Raji (cell line): ENCODE measurements around the gene SLC1A1.

Source experiments
- POLR2A ChIP-seq: IDR thresholded peaks from 2 replicates; pipeline ENCODE4 v1.6.1; 2011; ENCODE audit warnings: low read depth, low read length, control low read depth; ENCODE audit not compliant: insufficient read depth

SLC1A1 gene

DNA sequence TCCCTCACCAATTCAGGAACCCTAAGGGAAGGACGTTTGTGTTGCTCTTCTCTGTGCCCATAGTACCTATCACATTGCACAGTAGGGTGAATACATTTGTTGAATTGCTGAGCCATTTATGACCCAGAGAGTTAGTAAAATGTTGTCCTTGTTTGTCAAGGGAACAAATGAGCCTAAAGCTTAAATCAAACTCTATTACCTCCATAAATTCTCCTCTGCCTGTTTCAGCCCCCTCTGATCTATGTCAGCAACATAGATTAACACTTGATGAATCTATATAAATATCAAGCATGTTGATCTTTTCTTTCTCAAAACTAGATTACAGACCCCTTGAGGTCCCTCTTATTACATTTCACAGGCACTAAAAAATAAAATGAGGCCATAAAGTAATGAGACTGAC, 7.1 kb downstream of the SLC1A1 start:
- no peak for TF ChIP-seq POLR2A

DNA sequence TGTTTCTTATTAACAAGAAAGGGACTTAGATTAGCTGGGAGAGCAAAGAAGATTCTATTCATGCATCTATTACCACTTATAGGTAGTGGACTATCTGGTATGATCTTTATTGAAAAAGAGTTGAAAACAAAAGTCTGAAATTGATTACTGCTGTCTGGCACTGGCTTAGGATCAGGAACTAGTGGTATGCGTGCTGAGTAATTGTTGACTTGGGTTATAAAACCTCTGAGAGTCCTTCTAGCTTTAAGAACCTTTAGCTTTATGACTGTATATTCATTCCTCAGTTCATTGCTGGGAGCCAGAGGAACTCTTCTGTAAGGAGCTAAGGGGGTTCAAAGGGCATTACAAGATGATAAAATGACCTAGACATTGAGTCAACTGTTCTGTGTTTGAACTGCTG, 7.6 kb downstream of the SLC1A1 start:
- no peak for TF ChIP-seq POLR2A

DNA sequence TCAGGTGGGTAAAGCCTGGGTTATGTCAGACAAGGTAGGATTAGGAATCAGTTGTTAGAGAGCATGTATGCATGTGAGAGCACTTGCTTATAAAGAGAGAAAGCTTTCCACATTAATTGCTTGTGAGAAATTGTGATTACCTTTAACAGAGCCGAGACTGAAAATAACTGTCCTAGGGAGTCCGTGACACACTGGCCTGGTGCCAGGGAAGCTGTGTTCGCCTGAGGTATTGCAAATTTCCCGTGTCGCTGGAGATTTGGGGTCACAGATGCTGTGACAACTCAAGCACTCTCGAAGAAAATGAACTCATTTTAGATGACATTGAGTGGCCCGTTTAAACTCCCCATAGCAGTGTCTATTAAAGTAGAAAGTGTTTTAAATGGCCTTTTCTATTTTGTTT, 9.6 kb downstream of the SLC1A1 start:
- no peak for TF ChIP-seq POLR2A

DNA sequence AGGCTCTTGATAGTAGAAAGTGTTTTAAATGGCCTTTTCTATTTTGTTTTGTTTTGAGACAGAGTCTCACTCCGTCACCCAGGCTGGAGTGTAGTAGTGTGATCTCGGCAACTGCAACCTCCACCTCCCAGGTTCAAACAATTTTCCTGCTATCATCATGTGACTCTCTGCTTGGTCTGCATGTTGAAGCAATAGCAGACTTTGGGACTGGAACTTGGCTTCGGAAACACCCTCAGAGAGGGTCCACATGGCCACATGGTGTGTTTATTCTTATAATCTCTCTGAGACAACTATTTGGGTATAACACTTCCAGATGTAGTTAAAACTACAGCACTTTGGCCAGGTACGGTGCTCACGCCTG, 10.9 kb downstream of the SLC1A1 start:
- TF ChIP-seq POLR2A = no peak

DNA sequence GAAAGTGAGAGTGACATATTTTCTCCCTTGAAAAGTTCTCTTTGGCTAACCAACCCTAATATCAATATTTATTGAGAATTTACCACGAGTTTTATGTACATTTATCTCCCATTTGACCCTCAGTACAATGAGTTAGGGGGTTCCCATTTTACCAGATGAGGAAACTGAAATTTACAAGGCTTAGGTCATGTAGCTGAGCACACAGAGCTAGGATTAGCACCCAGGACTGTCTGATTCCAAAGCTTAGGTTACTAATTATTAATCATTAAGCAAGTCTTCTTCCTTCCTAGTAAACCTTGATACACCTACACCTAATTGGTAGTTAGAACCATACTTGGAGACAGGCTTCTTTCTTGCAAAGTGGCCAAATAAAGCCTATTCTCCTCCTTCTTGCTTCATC, 12.2 kb downstream of the SLC1A1 start:
- TF ChIP-seq POLR2A = no peak

DNA sequence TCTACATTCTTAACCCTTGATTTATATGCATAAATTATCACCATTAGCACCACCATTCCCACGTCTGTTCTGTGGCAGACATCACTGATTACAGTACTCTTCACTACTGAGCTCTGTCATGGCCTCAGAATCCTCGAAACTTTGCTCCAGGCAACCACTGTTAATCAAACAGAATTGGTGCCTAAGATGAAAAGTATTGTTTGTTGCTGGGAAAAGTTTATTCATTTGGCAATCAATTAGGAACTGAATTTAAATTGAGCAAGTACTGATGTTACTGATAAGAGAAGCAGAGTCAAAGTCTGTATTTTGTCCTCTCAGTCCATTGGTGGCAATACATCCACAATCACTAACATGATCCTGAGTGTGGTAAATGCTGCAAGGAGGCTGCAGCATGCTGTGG, 12.8 kb downstream of the SLC1A1 start:
- TF ChIP-seq POLR2A = no peak

DNA sequence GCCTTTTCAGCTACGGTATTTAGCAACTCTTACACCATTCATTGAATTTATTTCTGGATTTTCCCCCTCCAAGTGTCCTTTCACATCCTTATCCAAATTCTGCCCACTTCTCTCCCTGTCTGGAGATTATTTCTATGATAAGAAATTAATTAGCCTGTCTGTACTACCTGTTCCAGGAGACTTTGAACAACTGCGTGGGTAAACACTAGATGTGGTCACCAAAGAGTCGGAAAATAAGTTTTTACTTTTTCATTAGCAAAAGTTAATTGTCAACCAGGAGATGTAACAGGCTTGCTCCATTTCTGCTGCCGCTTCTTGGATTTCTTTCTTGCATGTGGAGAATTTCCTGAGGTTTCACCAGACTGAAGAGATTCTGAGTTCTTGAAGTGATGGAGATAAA, 14.0 kb downstream of the SLC1A1 start:
- no peak for TF ChIP-seq POLR2A

DNA sequence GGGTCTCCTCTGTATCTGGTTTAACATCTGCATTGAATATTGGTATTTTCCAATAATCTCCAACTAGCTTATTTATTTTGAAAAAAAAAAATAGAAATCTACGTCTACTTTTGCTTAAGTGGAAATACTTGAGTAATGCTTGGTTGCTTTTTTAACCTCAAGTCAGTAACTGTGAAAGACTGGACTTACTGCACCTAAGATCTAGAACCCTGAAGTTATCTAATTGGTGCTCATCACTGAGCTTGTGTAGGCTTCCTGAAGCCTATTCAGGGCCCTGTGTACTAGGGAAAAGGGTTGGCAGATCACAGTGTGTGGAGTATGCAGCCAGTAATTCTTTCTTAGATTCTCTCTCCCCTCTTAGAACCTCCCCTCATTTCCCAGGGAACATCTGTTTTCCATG, 16.2 kb downstream of the SLC1A1 start:
- TF ChIP-seq POLR2A = no peak

DNA sequence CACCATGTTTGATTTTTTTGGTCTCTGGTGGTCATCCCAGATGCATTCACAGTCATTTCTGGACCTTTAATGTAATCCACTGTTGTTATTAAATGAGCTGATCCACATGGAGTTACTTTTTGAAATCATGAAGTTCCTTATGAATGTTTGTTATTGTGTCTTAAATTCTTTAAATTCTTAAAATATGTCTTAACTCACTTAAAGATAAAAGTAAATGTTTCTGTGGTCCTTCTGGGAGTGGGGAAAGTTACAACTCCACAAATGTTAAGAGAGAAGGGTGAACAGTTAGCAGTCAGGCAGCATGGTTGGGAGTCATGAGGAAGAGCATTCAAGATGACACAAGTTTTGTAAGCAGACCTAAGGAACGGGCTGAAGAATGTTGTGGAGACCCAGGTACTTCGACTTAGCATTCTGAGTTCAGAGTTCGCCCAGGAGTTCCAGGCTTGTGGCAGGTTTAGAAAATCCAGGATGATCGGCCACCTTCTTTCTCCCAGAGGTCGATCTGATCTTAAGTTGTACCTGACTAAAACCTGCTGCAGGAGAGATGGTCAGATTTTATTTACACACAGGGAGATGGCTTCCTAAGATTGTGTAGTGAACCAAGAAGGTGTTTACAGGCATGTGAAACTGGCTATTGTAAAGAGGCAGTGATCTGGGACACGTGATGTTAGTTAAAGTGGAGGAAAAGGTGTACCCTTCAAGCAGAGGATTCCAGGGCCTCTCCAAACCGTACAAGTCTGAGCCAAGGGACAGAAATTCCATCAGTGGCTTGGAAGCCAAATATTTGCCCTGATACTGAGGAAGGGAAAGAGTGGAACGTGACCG, 17.2 kb downstream of the SLC1A1 start:
- TF ChIP-seq POLR2A = no peak

DNA sequence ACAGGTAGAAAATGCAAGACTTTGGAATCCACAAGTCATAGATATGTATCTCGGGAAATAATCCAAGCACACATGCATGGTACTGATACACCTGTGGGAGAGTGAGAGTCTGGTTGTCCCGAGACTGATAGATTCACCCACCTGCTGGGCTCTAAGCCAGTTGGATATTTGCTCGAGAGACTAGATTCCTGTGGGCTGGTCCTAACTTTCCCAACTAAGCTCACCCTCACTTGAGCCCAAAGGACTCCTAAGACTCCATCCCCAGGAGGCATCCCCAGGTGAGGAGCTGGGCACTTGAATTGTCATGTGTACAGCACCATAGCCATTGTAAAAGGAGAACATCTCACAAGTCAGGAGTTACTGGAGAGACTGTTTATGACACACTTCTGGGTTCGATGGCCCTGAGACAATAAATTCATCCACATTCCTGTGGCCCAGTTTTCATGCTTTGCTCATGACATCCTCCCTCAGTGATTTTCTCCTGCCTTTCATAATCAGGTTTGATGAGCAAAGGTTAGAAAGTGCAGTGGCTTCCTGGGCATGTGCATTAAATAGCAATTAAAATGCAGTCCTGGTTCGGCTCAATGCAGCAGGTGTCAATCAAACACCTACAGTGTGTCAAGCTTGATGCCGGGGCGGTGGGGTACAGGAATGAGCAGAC, 18.1 kb downstream of the SLC1A1 start:
- TF ChIP-seq POLR2A = no peak

DNA sequence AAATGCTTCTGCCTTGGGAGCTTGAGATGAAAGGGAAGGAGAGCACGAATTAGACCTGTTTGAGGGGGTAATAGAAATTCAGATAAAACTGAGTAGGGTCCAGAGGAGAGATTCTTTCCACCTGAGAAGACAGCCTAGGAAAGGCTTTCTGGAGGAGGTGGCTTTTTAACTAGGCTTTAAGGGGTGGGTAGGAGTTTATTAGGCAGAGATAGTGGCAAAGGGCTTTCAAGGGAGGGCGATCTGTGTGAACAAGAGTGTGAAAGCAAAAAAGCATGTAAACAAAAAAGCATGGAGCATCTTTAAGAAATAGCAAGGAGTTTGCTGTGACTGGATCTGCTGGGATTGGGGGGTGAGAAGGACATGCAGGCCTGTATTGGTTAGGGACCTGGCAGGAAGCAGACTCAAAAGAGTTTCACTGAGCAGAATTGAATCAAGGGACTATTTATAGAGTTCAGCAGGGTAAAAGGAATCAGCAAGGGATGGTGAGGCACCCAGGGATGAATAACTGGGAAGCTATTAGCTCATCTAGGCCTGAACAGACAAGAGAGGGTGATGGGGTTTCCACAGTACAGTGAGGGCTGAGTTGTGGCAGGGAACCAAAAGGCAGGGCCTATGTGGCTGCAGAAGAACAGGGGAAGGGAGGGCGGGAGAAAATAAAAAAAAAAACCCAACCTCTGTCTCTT, 18.8 kb downstream of the SLC1A1 start:
- TF ChIP-seq POLR2A = no peak

DNA sequence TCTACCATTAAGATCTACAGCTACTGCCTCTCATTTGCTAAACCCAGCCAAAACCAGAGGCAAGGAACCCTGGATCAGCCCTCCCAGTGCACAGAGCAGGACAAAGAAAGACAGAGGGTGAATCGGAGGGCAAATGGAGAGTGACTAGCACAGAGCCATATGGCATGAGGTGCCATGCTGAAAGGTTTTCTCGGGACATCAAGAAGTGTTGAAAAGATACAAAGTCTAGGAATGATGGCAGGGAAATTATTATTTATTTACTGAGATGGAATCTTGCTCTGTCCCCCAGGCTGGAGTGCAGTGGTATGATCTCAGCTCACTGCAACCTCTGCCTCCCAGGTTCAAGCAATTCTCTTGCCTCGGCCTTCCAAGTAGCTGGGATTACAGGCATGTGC, 19.3 kb downstream of the SLC1A1 start:
- no peak for TF ChIP-seq POLR2A

DNA sequence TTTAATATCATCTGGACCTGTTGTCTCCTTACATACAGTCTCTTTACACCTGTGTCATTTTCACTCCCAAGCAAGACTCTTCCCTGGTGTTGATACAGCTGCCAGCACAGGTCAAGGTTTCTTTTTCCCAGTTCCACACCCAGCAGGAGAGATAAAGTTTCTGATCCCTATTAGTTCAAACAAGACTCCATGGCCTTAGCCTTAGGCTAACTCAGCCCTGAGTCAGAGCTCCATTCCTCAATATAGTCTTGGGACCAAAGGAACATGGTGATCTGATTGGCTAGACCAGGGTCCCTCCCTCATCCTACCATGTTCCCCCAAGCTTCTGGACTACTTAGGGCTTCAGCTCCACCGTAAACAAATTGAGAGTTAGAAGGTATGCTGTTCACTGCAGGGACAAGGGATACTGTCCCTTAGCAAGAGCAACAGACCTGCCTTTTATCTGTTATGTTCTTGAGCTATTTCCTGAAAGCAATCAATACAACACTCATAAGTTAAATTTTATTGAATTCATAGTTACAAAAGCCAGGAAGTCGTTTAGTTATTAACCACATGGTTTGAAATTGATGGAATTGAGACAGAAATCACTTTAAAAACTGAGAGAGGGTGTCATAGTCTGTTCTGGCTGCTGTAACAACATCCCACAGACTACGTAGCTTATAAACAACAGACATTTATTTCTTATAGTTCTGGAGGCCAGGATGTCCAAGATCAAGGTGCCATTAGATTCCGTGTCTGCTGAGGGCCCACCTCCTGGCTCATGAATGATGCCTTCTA, 20.5 kb downstream of the SLC1A1 start:
- TF ChIP-seq POLR2A = no peak

DNA sequence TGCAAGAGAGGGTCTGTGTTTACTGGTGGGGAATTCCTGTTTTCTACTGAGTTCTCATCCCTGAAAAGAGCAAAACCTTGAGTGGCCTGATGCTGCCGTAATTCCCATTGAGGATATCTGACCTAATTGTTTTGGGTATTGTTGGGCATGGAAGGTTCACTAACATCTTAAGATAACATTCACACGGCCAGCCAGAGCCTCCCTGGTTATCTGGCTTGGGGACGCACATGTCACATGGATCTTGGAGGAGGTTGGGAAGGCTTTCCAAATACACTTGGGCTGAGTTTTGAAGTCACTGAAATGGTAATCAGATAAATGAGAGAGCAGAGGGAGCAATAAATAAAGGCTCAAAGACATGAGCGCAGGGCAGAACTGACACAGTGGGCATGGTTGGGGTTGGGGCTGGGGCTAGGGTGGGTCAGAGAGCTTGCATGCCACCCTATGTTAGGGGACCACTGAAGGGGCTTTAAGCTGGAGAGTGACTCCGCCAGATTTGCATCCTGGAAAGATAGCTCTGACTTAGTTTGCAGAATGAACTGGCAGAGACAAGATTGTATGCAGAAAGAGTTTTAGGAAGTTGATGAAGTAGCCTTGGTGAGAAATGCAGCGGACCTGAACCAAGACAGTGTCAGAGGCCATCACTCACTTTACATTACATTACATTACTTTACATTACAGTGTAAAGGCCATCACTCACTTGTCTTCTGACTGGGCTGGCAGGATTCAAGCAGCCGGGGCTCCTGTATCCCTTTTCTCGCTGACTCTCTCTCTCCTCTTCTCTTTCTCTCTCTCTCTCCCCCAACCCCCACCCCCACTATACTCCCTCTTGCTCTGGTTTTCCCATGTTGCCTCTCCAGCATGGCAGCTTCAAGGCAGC, 24.2 kb downstream of the SLC1A1 start:
- TF ChIP-seq POLR2A = no peak

DNA sequence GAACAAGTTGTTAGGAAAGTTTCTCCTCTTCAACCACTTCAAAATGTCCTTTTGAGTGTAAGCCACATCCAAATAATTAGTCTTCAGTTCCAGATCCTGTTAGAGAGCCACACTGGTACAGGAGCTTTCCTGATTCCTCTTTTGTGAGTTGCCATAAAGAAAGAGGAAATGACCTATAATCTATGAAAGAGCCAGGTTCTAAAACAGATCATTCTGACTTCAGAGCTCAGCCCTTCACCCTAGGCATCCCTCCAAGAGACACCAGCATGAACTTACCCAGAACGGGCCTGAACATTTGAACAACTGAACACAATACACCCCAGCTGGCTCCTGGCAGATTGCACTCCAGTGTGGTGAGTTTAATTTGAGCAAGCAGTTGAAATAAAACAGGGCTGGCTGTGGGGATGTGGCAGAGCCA, 25.7 kb downstream of the SLC1A1 start:
- no peak for TF ChIP-seq POLR2A

DNA sequence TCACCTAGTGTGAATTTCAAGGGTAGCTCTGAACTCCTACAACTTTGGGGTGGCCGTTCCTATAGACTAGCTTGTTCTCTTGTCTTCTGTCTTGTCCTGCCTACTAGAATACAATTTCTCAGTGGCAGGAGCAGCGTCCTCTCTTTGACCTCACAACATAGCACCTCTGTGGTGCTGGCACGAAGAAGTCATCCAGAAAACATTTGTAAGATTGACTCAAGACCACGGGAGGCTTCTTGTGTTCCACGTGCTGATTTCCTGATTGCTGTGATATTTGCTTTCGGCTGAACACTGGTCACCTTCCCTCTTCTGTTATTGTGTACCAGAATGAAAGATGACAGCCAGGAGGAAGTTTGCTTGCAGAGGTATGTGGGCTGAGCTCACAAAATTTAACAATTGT, 27.0 kb downstream of the SLC1A1 start:
- no peak for TF ChIP-seq POLR2A
